H1 (cell line): ENCODE data around the gene MYADM. TPM values are rescaled to one million over a fixed set of nuclear protein-coding genes. Genes with fewer than 3 reads are reported as not detected.

ENCODE experiments used
- BCL11A ChIP-seq, 2 experiments: IDR thresholded peaks; one replicate each; pipeline ENCODE4 v1.6.1; 2011; ENCODE audit warnings: low read depth in 2 of 2, low read length in 2 of 2, mild to moderate bottlenecking in 2 of 2
- CEBPB ChIP-seq: IDR thresholded peaks from 2 replicates; pipeline ENCODE4 v1.6.1; 2012; ENCODE audit warnings: low read depth, low read length
- CREB1 ChIP-seq: IDR thresholded peaks from 2 replicates; pipeline ENCODE4 v1.6.1; 2012; ENCODE audit warnings: inconsistent platforms
- EGR1 ChIP-seq: IDR thresholded peaks from 2 replicates; pipeline ENCODE4 v1.6.1; 2011; ENCODE audit warnings: low read depth, low read length, borderline replicate concordance
- EP300 ChIP-seq, 2 experiments: IDR thresholded peaks; 1 replicate in 1 of 2; 2 replicates in 1 of 2; pipeline ENCODE4 v1.6.1; 2011 to 2012; ENCODE audit warnings: low read depth in 2 of 2, low read length in 2 of 2, mild to moderate bottlenecking in 2 of 2, borderline replicate concordance in 1 of 2, inconsistent platforms in 1 of 2, moderate library complexity in 1 of 2
- HDAC2 ChIP-seq, 2 experiments: fragments of 300-600 bp in 1 of 2; sonication (generic) in 1 of 2; IDR thresholded peaks; 2 replicates each; pipeline ENCODE4 v1.6.1; 2011 to 2012; ENCODE audit warnings: low read depth in 2 of 2, low read length in 2 of 2, mild to moderate bottlenecking in 2 of 2, moderate library complexity in 2 of 2, borderline replicate concordance in 1 of 2, inconsistent platforms in 1 of 2
- JUN ChIP-seq: IDR thresholded peaks from 2 replicates; pipeline ENCODE4 v1.6.1; 2011; ENCODE audit warnings: low read depth, mild to moderate bottlenecking, improper control_type of control experiment, low read length
- KDM4A ChIP-seq: IDR thresholded peaks from one replicate; pipeline ENCODE4 v1.7.1; 2012; ENCODE audit warnings: low read depth, mild to moderate bottlenecking, moderate library complexity, low read length, inconsistent platforms; ENCODE audit not compliant: severe bottlenecking
- MAFK ChIP-seq: IDR thresholded peaks from 2 replicates; pipeline ENCODE4 v1.6.1; 2012; ENCODE audit warnings: low read depth, mild to moderate bottlenecking, improper control_type of control experiment, low read length
- SRF ChIP-seq: IDR thresholded peaks from 2 replicates; pipeline ENCODE4 v1.6.1; 2011; ENCODE audit warnings: mild to moderate bottlenecking, low read depth, low read length, moderate library complexity
- YY1 ChIP-seq: IDR thresholded peaks from 2 replicates; pipeline ENCODE4 v1.6.1; 2011; ENCODE audit warnings: low read depth, mild to moderate bottlenecking, low read length
- polyA plus RNA-seq, 7 experiments: library from polyadenylated mRNA; depleted of rRNA in 3 of 7; stranded (reverse) in 5 of 7; unstranded in 2 of 7; fragments of >200 nt in 5 of 7; fragments of 200-250 nt in 2 of 7; gene quantifications; 1 replicate in 5 of 7; 2 replicates in 1 of 7; 4 replicates in 1 of 7; pipeline versions ENCODE4 v1.2.1 to v1.2.3, GENCODE V29; 2011 to 2013; ENCODE audit warnings: missing spikeins in 2 of 7, mixed read lengths in 2 of 7
- total RNA-seq: library from RNA; stranded (reverse); fragmentation: NEBNext Ultra II Directional; extraction: Animal tissue kit (Norgen Biotek cat#: 25700); gene quantifications from 2 replicates; pipeline ENCODE4 v1.2.1, GENCODE V29; 2021

MYADM gene
- total and polyA plus RNA-seq, 2 of the 8 experiments (the other 6 are each of a cell fraction or from before 2014, with no cell fraction given) = 70.1 to 74.2 TPM

- TF ChIP-seq HDAC2 (IDR thresholded peaks at IDR 0.05; ENCODE audit: borderline replicate concordance in 1 of 2, low read depth in 2 of 2, low read length in 2 of 2) (no peak), MAFK (no peak), CEBPB (no peak), BCL11A (IDR thresholded peaks at IDR 0.05; ENCODE audit: low read depth in 2 of 2, low read length in 2 of 2) (no peak), SRF (no peak), YY1 (peak; percentile 39; the same call in 1 of the 2 replicates), EP300 (IDR thresholded peaks at IDR 0.05; ENCODE audit: borderline replicate concordance in 1 of 2, low read depth in 2 of 2, low read length in 2 of 2) (no peak), CREB1 (peak; percentile 74), JUN (no peak), EGR1 (no peak), KDM4A (peak; percentile 72)
These were observed 1.5 kb upstream of the MYADM start (continued) for GRCh38 chr19:53865918-53866864.
